Ureter (tissue), 1 donor: ENCODE measurements around the gene IGDCC3. TPM values are rescaled to one million over a fixed set of nuclear protein-coding genes. Genes with fewer than 3 reads are reported as not detected.

ENCODE experiments used
- DNase-seq: peaks from one replicate; pipeline ENCODE4 v3.0.0-alpha.2; 2020; ENCODE audit warnings: low spot score
- total RNA-seq: library from RNA; stranded (reverse); gene quantifications from one replicate; pipeline ENCODE4 v1.2.4, GENCODE V29; 2023
- donor health status: DM: yes; HTN: yes; CAD: no.

The IGDCC3 gene
- total RNA-seq, 1 donor from 2014 or later = 1.6 TPM

GRCh38 chr15:65343374-65343981 lies 34.3 kb downstream of the IGDCC3 start:
- DNase-seq = no peak

GRCh38 chr15:65342493-65342892 lies 35.3 kb downstream of the IGDCC3 start:
- DNase-seq = no peak

GRCh38 chr15:65339920-65340319 lies 37.9 kb downstream of the IGDCC3 start:
- no peak for DNase-seq

GRCh38 chr15:65339416-65339815 lies 38.4 kb downstream of the IGDCC3 start:
- DNase-seq = no peak

- no peak for DNase-seq
These were observed 39.0 kb downstream of the IGDCC3 start for GRCh38 chr15:65338823-65339222.

GRCh38 chr15:65338366-65338765 lies 39.4 kb downstream of the IGDCC3 start:
- DNase-seq = no peak

GRCh38 chr15:65337436-65338070 lies 40.2 kb downstream of the IGDCC3 start:
- no peak for DNase-seq

- no peak for DNase-seq
These were observed 41.0 kb downstream of the IGDCC3 start for GRCh38 chr15:65336493-65337435.

- DNase-seq = no peak
These were observed 42.3 kb downstream of the IGDCC3 start for GRCh38 chr15:65335278-65336055.

GRCh38 chr15:65334586-65335231 lies 43.1 kb downstream of the IGDCC3 start:
- DNase-seq = no peak

GRCh38 chr15:65333856-65334255 lies 43.9 kb downstream of the IGDCC3 start:
- DNase-seq = no peak

- DNase-seq = no peak
These were observed 44.5 kb downstream of the IGDCC3 start for GRCh38 chr15:65333148-65333820.

- DNase-seq = no peak
These were observed 45.2 kb downstream of the IGDCC3 start for GRCh38 chr15:65332391-65333147.

GRCh38 chr15:65331811-65332210 lies 46.0 kb downstream of the IGDCC3 start:
- no peak for DNase-seq

GRCh38 chr15:65330934-65331645 lies 46.7 kb downstream of the IGDCC3 start:
- no peak for DNase-seq

GRCh38 chr15:65329984-65330735 lies 47.6 kb downstream of the IGDCC3 start:
- DNase-seq = no peak

- no peak for DNase-seq
These were observed 48.4 kb downstream of the IGDCC3 start for GRCh38 chr15:65329288-65329983.
